Urinary bladder (tissue), 4 donors: Measurements from ENCODE around the gene CCDC186. TPM values are rescaled to one million over a fixed set of nuclear protein-coding genes. Genes with fewer than 3 reads are reported as not detected.

Experiments used
- DNase-seq: peaks from one replicate; pipeline ENCODE4 v3.0.0-alpha.2; 2015; ENCODE audit errors: extremely low spot score
- H3K27ac ChIP-seq: one replicate; pipeline ENCODE4 v1.5.1; 2013; ENCODE audit warnings: low read depth, mild to moderate bottlenecking, moderate library complexity
- H3K36me3 ChIP-seq: one replicate; pipeline ENCODE4 v1.6.1; 2013; ENCODE audit warnings: mild to moderate bottlenecking, moderate library complexity; ENCODE audit not compliant: insufficient read depth
- H3K4me1 ChIP-seq: one replicate; pipeline ENCODE4 v1.6.1; 2013; ENCODE audit warnings: mild to moderate bottlenecking, moderate library complexity; ENCODE audit not compliant: insufficient read depth
- H3K4me3 ChIP-seq: one replicate; pipeline ENCODE4 v1.5.1; 2013; ENCODE audit warnings: low read depth, low read length
- WGBS: extraction: QIAGEN DNeasy Blood & Tissue Kit; methylation state at CpG from one replicate; pipeline ENCODE4 v1.1.7; 2013; 5-methylcytosine and 5-hydroxymethylcytosine counted together
- polyA plus RNA-seq: library from polyadenylated mRNA; stranded (reverse); fragments of 200-250 nt; gene quantifications from one replicate; pipeline ENCODE4 v1.2.3, GENCODE V29; 2013
- total RNA-seq: library from RNA; depleted of rRNA; stranded (reverse); fragments of >200 nt; gene quantifications from one replicate; pipeline ENCODE4 v1.2.3, GENCODE V29; 2014
- donor health status: healthy with polysubstance abuse.
- donor health status: healthy.

The CCDC186 gene
- total and polyA plus RNA-seq, 2 donors = 5.7 to 83.1 TPM

- H3K27ac ChIP-seq = no peak overlapping the region
- no peaks in the 10 kb centered on the region for H3K36me3 ChIP-seq
- WGBS = 85% methylated on average over 3 of the region's 3 CpGs
- H3K4me3 ChIP-seq = no peak overlapping the region
- no peak for DNase-seq
- H3K4me1 ChIP-seq = no peaks in the 10 kb centered on the region
Observed at GRCh38 chr10:114188001-114188400, 14.0 kb upstream of the CCDC186 start.

DNA sequence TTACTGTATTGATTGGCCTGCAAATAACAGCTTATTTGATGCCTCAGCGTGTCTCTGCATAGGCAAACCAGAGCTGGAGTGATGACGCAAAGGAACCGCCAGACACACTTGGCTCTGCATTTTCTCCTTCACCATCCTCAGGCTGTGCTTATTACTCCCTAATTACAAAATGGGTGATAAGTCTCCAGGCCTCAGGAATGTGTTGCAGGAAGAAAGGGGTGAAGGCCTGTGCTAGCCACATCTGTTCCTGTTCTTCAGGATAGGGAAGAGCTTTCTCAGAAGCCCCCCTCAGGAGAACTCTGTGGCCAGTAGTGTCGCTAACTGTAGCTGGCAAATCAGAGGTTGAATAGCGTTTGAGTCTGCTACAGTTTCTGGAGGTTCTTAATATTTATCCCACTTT, 10.3 kb upstream of the CCDC186 start:
- Histone ChIP-seq H3K4me3 (no peak overlapping the region), H3K36me3 (no peaks in the 10 kb centered on the region), H3K4me1 (no peaks in the 10 kb centered on the region), H3K27ac (no peak overlapping the region)
- no peak for DNase-seq
- whole genome bisulfite sequencing = 91% methylated on average over 5 of the region's 5 CpGs

DNA sequence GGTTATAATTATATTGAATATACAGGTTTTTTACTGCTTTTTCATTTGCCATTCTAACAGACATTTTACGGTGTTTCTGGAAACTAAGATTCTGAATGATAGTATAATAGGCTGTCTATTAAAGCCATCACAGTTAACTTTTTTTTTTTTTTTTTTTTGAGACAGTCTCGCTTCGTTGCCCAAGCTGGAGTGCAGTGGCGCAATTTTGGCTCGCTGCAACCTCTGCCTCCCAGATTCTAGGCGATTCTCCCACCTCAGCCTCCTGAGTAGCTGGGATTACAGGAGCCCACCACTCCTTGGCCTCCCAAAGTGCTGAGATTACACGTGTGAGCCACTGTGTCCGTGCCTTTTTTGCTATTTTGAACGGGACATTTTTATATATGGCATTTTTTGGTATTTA, 9.6 kb upstream of the CCDC186 start:
- Histone ChIP-seq H3K27ac (no peak overlapping the region), H3K4me1 (no peaks in the 10 kb centered on the region), H3K4me3 (no peak overlapping the region), H3K36me3 (no peaks in the 10 kb centered on the region)
- 86% methylated on average over 9 of the region's 9 CpGs for WGBS
- DNase-seq = no peak

DNA sequence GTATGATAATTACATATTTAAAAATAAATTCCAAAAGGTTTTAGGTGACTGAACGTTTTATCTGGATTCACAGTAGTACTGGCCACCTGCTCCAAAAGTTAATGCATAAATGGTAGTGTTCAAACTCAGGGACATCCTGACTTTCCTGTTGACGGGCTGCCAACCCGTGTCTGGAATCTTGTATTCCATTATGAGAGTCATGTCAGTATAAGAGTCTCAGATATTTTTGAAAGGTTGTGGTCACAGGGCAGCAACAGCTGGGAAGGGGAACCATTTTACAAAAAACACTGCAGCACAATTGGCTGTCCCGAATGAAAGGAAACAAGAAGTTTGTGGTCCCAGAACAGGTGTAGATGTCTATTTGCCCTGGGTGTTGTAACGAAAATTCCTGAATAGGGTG, 8.0 kb upstream of the CCDC186 start:
- no peaks in the 10 kb centered on the region for H3K36me3 ChIP-seq
- H3K27ac ChIP-seq = no peak overlapping the region
- H3K4me3 ChIP-seq = no peak overlapping the region
- DNase-seq = no peak
- 43% methylated on average over 5 of the region's 5 CpGs for WGBS
- H3K4me1 ChIP-seq = no peaks in the 10 kb centered on the region

DNA sequence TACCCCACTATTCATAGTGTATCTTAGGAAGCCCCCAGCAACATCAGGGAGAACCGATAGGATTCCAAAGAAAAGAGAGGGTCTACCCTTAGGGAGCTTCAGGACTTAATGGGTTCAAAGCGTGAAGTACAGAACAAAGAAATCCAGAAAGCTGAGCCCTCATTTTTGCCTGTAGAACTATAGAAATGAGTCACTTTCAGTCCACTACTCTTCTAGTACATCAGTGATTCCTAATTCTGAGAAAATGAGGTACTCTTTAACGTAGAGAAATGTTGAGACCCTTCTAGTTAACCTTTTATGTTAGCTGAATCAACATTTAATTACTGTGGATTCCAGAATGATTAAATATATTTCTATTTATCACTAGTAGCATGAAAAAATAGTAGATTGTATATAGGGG, 6.9 kb upstream of the CCDC186 start:
- no peak for DNase-seq
- H3K4me3 ChIP-seq = no peak overlapping the region
- no peaks in the 10 kb centered on the region for H3K36me3 ChIP-seq
- H3K4me1 ChIP-seq = no peaks in the 10 kb centered on the region
- WGBS = 90% methylated on average over 3 of the region's 3 CpGs
- no peak overlapping the region for H3K27ac ChIP-seq

DNA sequence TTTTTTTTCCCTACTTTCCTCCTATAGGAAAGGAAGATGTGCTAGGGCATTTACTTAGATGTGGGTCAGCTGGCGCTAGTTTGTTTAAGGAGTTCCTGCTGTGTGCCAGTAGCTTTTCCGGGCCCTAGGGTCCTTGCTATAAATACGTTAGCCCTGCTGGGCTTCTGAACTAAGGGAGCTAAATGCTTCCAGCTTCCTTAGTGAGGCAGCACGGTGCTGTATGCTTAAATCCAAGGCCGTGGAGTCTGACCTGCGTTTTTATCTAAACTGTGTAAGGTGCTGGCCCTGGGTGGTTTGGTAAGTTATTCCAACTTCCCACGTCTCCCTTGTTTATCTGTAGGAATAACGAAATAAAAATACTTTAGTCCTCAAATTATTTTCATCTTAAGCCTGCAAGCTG, 5.7 kb upstream of the CCDC186 start:
- no peak for DNase-seq
- Histone ChIP-seq H3K27ac (no peak overlapping the region), H3K4me3 (no peak overlapping the region), H3K4me1 (no peaks in the 10 kb centered on the region), H3K36me3 (no peaks in the 10 kb centered on the region)
- 64% methylated on average over 8 of the region's 8 CpGs for WGBS

DNA sequence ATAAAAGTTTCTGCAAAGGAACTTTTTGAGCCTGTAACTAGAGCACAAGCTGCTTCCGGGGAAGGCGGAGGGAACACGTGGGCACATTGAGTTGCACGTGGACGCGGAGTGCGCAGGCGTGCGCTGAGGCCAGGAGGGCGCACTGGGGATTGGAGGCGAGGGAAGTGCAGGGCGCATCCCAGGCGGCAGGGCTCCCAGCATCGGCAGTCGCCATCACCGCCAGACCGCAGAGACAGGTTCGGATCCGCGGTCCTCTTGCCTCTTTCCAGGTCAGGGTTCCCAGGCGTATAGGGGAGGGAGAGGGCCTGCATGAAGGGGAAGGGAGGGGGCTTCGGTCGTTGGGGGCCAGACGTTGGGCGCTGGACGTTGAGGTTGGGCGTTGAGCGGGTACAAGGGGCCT, 5.1 kb upstream of the CCDC186 start, which contains the start of gene TDRD1:
Gene TDRD1, plus strand, starts transcription at position 206 of the 400 bp plus-strand sequence. CDS start 8,479 bp downstream, outside the sequence.
- DNase-seq = no peak
- no peaks in the 10 kb centered on the region for H3K36me3 ChIP-seq
- 76% methylated on average over 28 of the region's 28 CpGs for WGBS
- no peak within 1 kb of the TSS for H3K27ac ChIP-seq
- no peaks in the 10 kb centered on the region for H3K4me1 ChIP-seq
- no peak within 1 kb of the TSS for H3K4me3 ChIP-seq

DNA sequence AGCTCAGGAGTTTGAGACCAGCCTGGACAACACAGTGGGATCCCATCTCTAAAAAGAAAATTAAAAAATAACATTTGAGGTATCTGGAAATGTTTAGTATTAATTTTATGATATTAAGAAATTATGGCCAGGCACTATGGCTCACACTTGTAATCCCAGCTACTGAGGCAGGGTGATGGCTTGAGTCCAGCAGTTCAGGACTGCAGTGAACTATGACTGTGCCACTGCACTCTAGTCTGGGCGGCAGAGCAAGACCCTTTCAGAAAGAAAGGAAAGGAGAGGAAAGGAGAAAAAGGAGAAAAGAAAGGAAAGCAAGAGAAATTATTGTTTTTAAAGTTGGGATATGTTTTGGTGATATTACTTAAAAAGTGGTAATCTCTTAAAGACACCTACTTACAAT, 2.5 kb upstream of the CCDC186 start:
- 97% methylated on average over 1 of the region's 1 CpG for WGBS
- H3K36me3 ChIP-seq = no peaks in the 10 kb centered on the region
- H3K4me3 ChIP-seq = no peak overlapping the region
- H3K4me1 ChIP-seq = no peaks in the 10 kb centered on the region
- no peak overlapping the region for H3K27ac ChIP-seq
- DNase-seq = no peak

GRCh38 chr10:114175667-114176066, 1.7 kb upstream of the CCDC186 start:
- no peak overlapping the region for H3K27ac ChIP-seq
- no peak for DNase-seq
- no peaks in the 10 kb centered on the region for H3K4me1 ChIP-seq
- WGBS = 86% methylated on average over 1 of the region's 1 CpG
- H3K36me3 ChIP-seq = no peaks in the 10 kb centered on the region
- no peak overlapping the region for H3K4me3 ChIP-seq

GRCh38 chr10:114174695-114175188, 739 bp upstream of the CCDC186 start:
- no peak for DNase-seq
- no peaks in the 10 kb centered on the region for H3K4me1 ChIP-seq
- 3% methylated on average over 19 of the region's 19 CpGs for whole genome bisulfite sequencing
- H3K36me3 ChIP-seq = no peaks in the 10 kb centered on the region
- H3K4me3 ChIP-seq = peak overlapping the region; percentile 78
- H3K27ac ChIP-seq = peak overlapping the region; percentile 30

DNA sequence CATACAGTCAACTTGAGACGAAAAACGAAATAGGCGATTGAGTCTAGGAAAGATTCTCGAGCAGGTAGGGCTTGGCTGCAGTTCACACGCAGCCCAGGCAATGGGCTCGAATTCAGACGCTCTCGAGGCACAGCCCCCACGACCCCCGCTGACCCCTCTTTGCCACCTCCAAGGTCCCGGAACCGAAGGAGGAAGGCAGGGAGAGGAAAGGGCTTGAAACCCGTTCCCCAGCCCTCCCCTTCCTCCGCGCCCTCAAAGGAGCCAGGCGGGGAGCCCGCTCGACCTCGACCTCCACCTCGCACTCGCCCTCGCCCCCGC, 441 bp downstream of the CCDC186 start:
- no peak for DNase-seq
- Histone ChIP-seq H3K27ac (peak overlapping the region; percentile 91), H3K4me3 (peak overlapping the region; percentile 78), H3K4me1 (no peaks in the 10 kb centered on the region), H3K36me3 (no peaks in the 10 kb centered on the region)
- under 1% methylated on average over 23 of the region's 23 CpGs for WGBS

- Histone ChIP-seq H3K4me1 (no peaks in the 10 kb centered on the region), H3K4me3 (peak overlapping the region; percentile 78), H3K27ac (peak overlapping the region; percentile 91), H3K36me3 (no peaks in the 10 kb centered on the region)
- WGBS = 29% methylated on average over 9 of the region's 9 CpGs
- no peak for DNase-seq
Observed at GRCh38 chr10:114172776-114173602, 1.0 kb downstream of the CCDC186 start.

GRCh38 chr10:114172216-114172615, 1.8 kb downstream of the CCDC186 start:
- Histone ChIP-seq H3K36me3 (no peaks in the 10 kb centered on the region), H3K27ac (no peak overlapping the region), H3K4me1 (no peaks in the 10 kb centered on the region), H3K4me3 (no peak overlapping the region)
- DNase-seq = no peak
- 17% methylated on average over 1 of the region's 1 CpG for WGBS

DNA sequence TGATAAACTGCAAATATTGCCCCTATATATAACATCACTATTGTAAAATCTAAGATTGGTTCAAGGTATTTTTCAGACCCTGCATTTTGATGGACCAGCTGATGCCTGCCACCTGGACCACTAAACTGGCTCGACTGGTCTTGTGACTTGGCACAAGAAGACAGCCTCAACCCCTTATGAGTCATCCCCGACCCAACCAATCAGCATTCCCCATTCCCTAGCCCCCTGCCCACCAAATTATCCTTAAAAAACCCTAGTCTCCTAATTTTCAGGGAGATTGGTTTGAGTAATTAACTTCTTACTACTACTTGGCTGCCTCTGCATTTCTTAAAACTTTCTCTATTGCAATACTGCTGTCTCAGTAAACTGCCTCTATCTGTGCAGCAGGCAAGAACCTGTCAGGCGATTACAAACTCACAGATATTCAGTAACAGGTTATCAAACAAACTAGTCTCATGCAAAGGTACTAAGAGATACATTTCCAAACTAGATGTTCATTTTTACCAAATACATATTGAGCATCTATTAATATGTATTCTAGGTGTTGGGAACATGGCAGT, 5.5 kb downstream of the CCDC186 start:
- Histone ChIP-seq H3K27ac (no peak overlapping the region), H3K4me3 (no peak overlapping the region), H3K36me3 (peaks cover 1% of the 10 kb centered on the region), H3K4me1 (no peaks in the 10 kb centered on the region)
- DNase-seq = no peak
- 97% methylated on average over 3 of the region's 3 CpGs for WGBS
